ENCODE results near the gene ADAMTS18. TPM values are rescaled to one million over a fixed set of nuclear protein-coding genes. Genes with fewer than 3 reads are reported as not detected.

The ADAMTS18 gene
- total RNA-seq, 4 donors from 2014 or later, result 0.71 to 1.0 TPM; not detected in 2

- no peak for DNase-seq (ENCODE audit: low spot score in 2 of 2)
- 98 to 100% methylated on average over 3 of the region's 3 CpGs for WGBS, 2 donors
- H3K4me3 ChIP-seq (ENCODE audit: low read depth, poor library complexity, severe bottlenecking), result no peak overlapping the region
- TF ChIP-seq POLR2A (IDR thresholded peaks at IDR 0.05), result no peak
- intact Hi-C loops (cut with DNase I; ENCODE audit: low total_unique reads), result no loop called here
These were observed 17.4 kb upstream of the ADAMTS18 start for GRCh38 chr16:77452243-77452642.

GRCh38 chr16:77450790-77451487 is 16.1 kb upstream of the ADAMTS18 start:
- intact Hi-C loops (cut with DNase I; ENCODE audit: low total_unique reads), result no loop called here
- DNase-seq (ENCODE audit: low spot score in 2 of 2), result no peak
- 33 to 50% methylated on average over 5 of the region's 5 CpGs for WGBS, 2 donors
- H3K4me3 ChIP-seq (ENCODE audit: low read depth, poor library complexity, severe bottlenecking), result no peak overlapping the region
- TF ChIP-seq POLR2A (IDR thresholded peaks at IDR 0.05) (no peak), CTCF (IDR thresholded peaks at IDR 0.05) (no peak)

GRCh38 chr16:77449208-77449607 is 14.4 kb upstream of the ADAMTS18 start:
- TF ChIP-seq POLR2A (IDR thresholded peaks at IDR 0.05), result no peak
- TF ChIP-seq CTCF (IDR thresholded peaks at IDR 0.05), result no peak
- H3K4me3 ChIP-seq (ENCODE audit: low read depth, poor library complexity, severe bottlenecking), result no peak overlapping the region
- DNase-seq (ENCODE audit: low spot score in 2 of 2), result no peak
- intact Hi-C loops (cut with DNase I; ENCODE audit: low total_unique reads), result no loop called here

GRCh38 chr16:77445324-77445723 is 10.5 kb upstream of the ADAMTS18 start:
- H3K4me3 ChIP-seq (ENCODE audit: low read depth, poor library complexity, severe bottlenecking), result no peak overlapping the region
- no peak for TF ChIP-seq POLR2A (IDR thresholded peaks at IDR 0.05)
- no peak for TF ChIP-seq CTCF (IDR thresholded peaks at IDR 0.05)
- intact Hi-C loops (cut with DNase I; ENCODE audit: low total_unique reads), result no loop called here
- DNase-seq (ENCODE audit: low spot score in 2 of 2), result no peak
- WGBS, 2 donors, result 84 to 91% methylated on average over 2 of the region's 2 CpGs

GRCh38 chr16:77444147-77444460 is 9.3 kb upstream of the ADAMTS18 start:
- H3K4me3 ChIP-seq (ENCODE audit: low read depth, poor library complexity, severe bottlenecking), result no peak overlapping the region
- intact Hi-C loops (cut with DNase I; ENCODE audit: low total_unique reads), result no loop called here
- WGBS, 2 donors, result 38 to 44% methylated on average over 1 of the region's 1 CpG
- TF ChIP-seq POLR2A (IDR thresholded peaks at IDR 0.05) (no peak), CTCF (IDR thresholded peaks at IDR 0.05) (no peak)
- no peak for DNase-seq (ENCODE audit: low spot score in 2 of 2)

GRCh38 chr16:77443357-77444146 is 8.7 kb upstream of the ADAMTS18 start:
- 47 to 58% methylated on average over 10 of the region's 10 CpGs for WGBS, 2 donors
- DNase-seq (ENCODE audit: low spot score in 2 of 2), result no peak
- TF ChIP-seq CTCF (IDR thresholded peaks at IDR 0.05) (no peak), POLR2A (IDR thresholded peaks at IDR 0.05) (no peak)
- H3K4me3 ChIP-seq (ENCODE audit: low read depth, poor library complexity, severe bottlenecking), result no peak overlapping the region
- intact Hi-C loops (cut with DNase I; ENCODE audit: low total_unique reads), result no loop called here
